Ramos (cell line): ENCODE measurements around the gene CHD6.

Source experiments
- in situ Hi-C: fragments of 300-500 bp; cut with MboI; formaldehyde crosslinking; loops from one replicate; pipeline ENCODE4 v1.14.3; 2022; ENCODE audit warnings: low sequenced_read_pairs; ENCODE audit not compliant: unreplicated experiment

CHD6 gene

GRCh38 chr20:41509316-41510200 is 108.6 kb downstream of the CHD6 start:
- in situ Hi-C loops: no loop called here

- in situ Hi-C loops: no loop called here
Observed at GRCh38 chr20:41508335-41508734, 109.8 kb downstream of the CHD6 start.

GRCh38 chr20:41507851-41508250 is 110.3 kb downstream of the CHD6 start:
- in situ Hi-C loops: no loop called here

GRCh38 chr20:41507436-41507835 is 110.7 kb downstream of the CHD6 start:
- in situ Hi-C loops: no loop called here

GRCh38 chr20:41506192-41506915 is 111.8 kb downstream of the CHD6 start:
- in situ Hi-C loops: no loop called here

- in situ Hi-C loops: no loop called here
Observed at GRCh38 chr20:41505184-41505583, 113.0 kb downstream of the CHD6 start.

- in situ Hi-C loops: no loop called here
Observed at GRCh38 chr20:41501376-41501775, 116.8 kb downstream of the CHD6 start.

GRCh38 chr20:41499961-41500725 is 118.0 kb downstream of the CHD6 start:
- in situ Hi-C loops: no loop called here

GRCh38 chr20:41499064-41499463 is 119.1 kb downstream of the CHD6 start:
- in situ Hi-C loops: no loop called here

- in situ Hi-C loops: no loop called here
Observed at GRCh38 chr20:41497186-41497895, 120.8 kb downstream of the CHD6 start.

- in situ Hi-C loops: no loop called here
Observed at GRCh38 chr20:41494451-41494850, 123.7 kb downstream of the CHD6 start.

GRCh38 chr20:41483553-41483930 is 134.6 kb downstream of the CHD6 start:
- in situ Hi-C loops: no loop called here

GRCh38 chr20:41482647-41483552 is 135.3 kb downstream of the CHD6 start:
- in situ Hi-C loops: no loop called here

GRCh38 chr20:41480054-41480770 is 138.0 kb downstream of the CHD6 start:
- in situ Hi-C loops: no loop called here

- in situ Hi-C loops: no loop called here
Observed at GRCh38 chr20:41479113-41479512, 139.1 kb downstream of the CHD6 start.

- in situ Hi-C loops: no loop called here
Observed at GRCh38 chr20:41478026-41478425, 140.2 kb downstream of the CHD6 start.

- in situ Hi-C loops: no loop called here
Observed at GRCh38 chr20:41476446-41476845, 141.7 kb downstream of the CHD6 start.

GRCh38 chr20:41476013-41476441 is 142.2 kb downstream of the CHD6 start:
- in situ Hi-C loops: no loop called here

- in situ Hi-C loops: no loop called here
Observed at GRCh38 chr20:41475503-41475902, 142.7 kb downstream of the CHD6 start.
